NB4 (cell line): Measurements from ENCODE around the gene RBMS3.

Experiments used
- MYC ChIP-seq: IDR thresholded peaks from 2 replicates; pipeline ENCODE4 v1.6.1; 2011; ENCODE audit warnings: low read depth, low read length
- POLR2A ChIP-seq: IDR thresholded peaks from 2 replicates; pipeline ENCODE4 v1.6.1; 2011; ENCODE audit warnings: mild to moderate bottlenecking; ENCODE audit not compliant: insufficient read length; ENCODE audit errors: extremely low read depth
- TF ChIP-seq, protein P1 (sequence below): IDR thresholded peaks from one replicate; pipeline ENCODE4 v1.5.1; 2012; ENCODE audit warnings: low read depth, low read length

GRCh38 chr3:29478611-29479010, 197.7 kb downstream of the RBMS3 start:
- TF ChIP-seq, protein P1, sequence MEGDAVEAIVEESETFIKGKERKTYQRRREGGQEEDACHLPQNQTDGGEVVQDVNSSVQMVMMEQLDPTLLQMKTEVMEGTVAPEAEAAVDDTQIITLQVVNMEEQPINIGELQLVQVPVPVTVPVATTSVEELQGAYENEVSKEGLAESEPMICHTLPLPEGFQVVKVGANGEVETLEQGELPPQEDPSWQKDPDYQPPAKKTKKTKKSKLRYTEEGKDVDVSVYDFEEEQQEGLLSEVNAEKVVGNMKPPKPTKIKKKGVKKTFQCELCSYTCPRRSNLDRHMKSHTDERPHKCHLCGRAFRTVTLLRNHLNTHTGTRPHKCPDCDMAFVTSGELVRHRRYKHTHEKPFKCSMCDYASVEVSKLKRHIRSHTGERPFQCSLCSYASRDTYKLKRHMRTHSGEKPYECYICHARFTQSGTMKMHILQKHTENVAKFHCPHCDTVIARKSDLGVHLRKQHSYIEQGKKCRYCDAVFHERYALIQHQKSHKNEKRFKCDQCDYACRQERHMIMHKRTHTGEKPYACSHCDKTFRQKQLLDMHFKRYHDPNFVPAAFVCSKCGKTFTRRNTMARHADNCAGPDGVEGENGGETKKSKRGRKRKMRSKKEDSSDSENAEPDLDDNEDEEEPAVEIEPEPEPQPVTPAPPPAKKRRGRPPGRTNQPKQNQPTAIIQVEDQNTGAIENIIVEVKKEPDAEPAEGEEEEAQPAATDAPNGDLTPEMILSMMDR: no peak
- TF ChIP-seq MYC (no peak), POLR2A (no peak)
